ENCODE measurements around the gene UBAC1.

UBAC1 gene

DNA sequence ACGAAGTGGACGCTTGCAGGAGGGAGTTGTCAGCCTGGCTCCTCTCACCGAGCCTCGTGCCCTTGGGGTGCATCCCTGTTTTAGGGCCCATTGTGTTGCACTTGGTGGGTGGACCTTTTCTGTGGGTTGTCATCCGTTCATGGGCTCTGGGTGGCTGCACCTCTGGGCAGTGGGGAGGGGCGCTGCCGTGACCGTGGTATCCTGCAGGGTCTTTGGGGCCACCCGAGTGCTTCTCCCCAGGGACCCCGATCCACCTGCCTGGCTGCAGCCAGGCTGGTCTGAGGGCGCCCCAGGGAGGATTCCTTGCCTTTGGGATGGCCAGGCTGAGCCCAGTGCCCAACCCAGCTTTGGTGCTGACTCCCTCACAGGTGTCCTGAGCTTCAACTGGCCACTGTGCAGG is 41.0 kb upstream of the UBAC1 start:
- Histone ChIP-seq H3K79me2 (ENCODE audit: insufficient read depth, low read depth) (no peaks in the 10 kb centered on the region), H3K4me1 (ENCODE audit: low read depth, poor library complexity, severe bottlenecking) (no peaks in the 10 kb centered on the region), H2AFZ (ENCODE audit: low read depth) (no peak overlapping the region), H3K4me3 (IDR thresholded peaks at IDR 0.05; ENCODE audit: insufficient read depth, low read depth, low read length) (no peak overlapping the region), H3K36me3 (ENCODE audit: insufficient read depth) (no peaks in the 10 kb centered on the region), H3K9ac (no peak overlapping the region), H4K20me1 (ENCODE audit: insufficient read depth) (no peaks in the 10 kb centered on the region), H3K4me2 (no peak overlapping the region), H3K27me3 (ENCODE audit: insufficient read depth, low read depth) (peaks cover 73% of the 10 kb centered on the region), H3K27ac (no peak overlapping the region)
- TF ChIP-seq CTCF (conservative IDR thresholded peaks at IDR 0.05; ENCODE audit: low read depth, low read length): no peak

- Histone ChIP-seq H4K20me1 (ENCODE audit: insufficient read depth) (no peaks in the 10 kb centered on the region), H3K9ac (no peak overlapping the region), H3K79me2 (ENCODE audit: insufficient read depth, low read depth) (no peaks in the 10 kb centered on the region), H3K36me3 (ENCODE audit: insufficient read depth) (no peaks in the 10 kb centered on the region), H3K4me1 (ENCODE audit: low read depth, poor library complexity, severe bottlenecking) (no peaks in the 10 kb centered on the region), H3K27ac (no peak overlapping the region), H3K27me3 (ENCODE audit: insufficient read depth, low read depth) (peaks cover 73% of the 10 kb centered on the region), H3K4me2 (no peak overlapping the region), H2AFZ (ENCODE audit: low read depth) (no peak overlapping the region), H3K4me3 (IDR thresholded peaks at IDR 0.05; ENCODE audit: insufficient read depth, low read depth, low read length) (no peak overlapping the region)
- no peak for TF ChIP-seq CTCF (conservative IDR thresholded peaks at IDR 0.05; ENCODE audit: low read depth, low read length)
Observed at GRCh38 chr9:136001231-136001630, 40.1 kb upstream of the UBAC1 start.

DNA sequence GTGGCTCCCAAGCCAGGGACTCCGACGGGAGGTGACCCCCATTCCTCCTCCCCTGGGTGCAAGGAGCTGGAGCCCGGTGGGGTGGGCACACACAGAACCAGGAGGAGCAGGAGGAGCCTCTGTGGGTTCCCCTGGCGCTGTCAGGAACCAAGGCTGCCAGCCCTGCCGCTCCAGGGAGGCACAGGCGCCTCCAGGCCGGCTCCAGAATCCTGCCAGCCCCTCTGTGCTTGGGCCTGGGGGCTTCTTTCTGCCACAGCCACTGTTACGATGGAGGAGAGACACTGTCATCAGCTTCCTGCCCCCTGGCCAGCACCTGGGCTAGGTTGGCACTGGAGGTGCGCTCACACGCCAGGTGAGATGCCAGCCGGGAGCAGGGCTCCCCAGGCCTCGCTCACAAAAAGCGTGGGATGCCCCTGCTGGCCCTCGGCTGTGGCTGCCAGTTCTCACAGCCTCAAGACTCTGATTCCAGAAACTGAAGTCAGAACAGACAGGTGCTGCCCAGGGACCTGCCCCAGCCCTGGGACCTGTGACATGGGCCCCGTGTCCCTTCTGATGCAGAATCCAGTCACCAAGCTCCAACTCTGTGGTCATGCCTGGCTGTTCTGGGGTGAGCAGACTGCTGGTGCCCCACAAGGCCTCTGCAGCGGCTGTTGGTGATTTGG is 37.4 kb upstream of the UBAC1 start:
- TF ChIP-seq CTCF (conservative IDR thresholded peaks at IDR 0.05; ENCODE audit: low read depth, low read length): no peak
- H3K79me2 ChIP-seq (ENCODE audit: insufficient read depth, low read depth): no peaks in the 10 kb centered on the region

GRCh38 chr9:135998016-135998380 is 36.8 kb upstream of the UBAC1 start:
- no peak overlapping the region for H2AFZ ChIP-seq (ENCODE audit: low read depth)
- H3K4me2 ChIP-seq: no peak overlapping the region
- no peaks in the 10 kb centered on the region for H3K79me2 ChIP-seq (ENCODE audit: insufficient read depth, low read depth)
- H3K9ac ChIP-seq: no peak overlapping the region
- H3K36me3 ChIP-seq (ENCODE audit: insufficient read depth): no peaks in the 10 kb centered on the region
- H3K4me1 ChIP-seq (ENCODE audit: low read depth, poor library complexity, severe bottlenecking): no peaks in the 10 kb centered on the region
- peaks cover 66% of the 10 kb centered on the region for H3K27me3 ChIP-seq (ENCODE audit: insufficient read depth, low read depth)
- H4K20me1 ChIP-seq (ENCODE audit: insufficient read depth): no peaks in the 10 kb centered on the region
- no peak overlapping the region for H3K4me3 ChIP-seq (IDR thresholded peaks at IDR 0.05; ENCODE audit: insufficient read depth, low read depth, low read length)
- no peak overlapping the region for H3K27ac ChIP-seq
- TF ChIP-seq CTCF (conservative IDR thresholded peaks at IDR 0.05; ENCODE audit: low read depth, low read length): no peak

More for the DNA sequence above, 37.4 kb upstream of the UBAC1 start:
- Histone ChIP-seq H3K9ac (no peak overlapping the region), H3K4me3 (IDR thresholded peaks at IDR 0.05; ENCODE audit: insufficient read depth, low read depth, low read length) (no peak overlapping the region), H3K4me2 (no peak overlapping the region), H3K36me3 (ENCODE audit: insufficient read depth) (no peaks in the 10 kb centered on the region), H2AFZ (ENCODE audit: low read depth) (no peak overlapping the region), H3K27me3 (ENCODE audit: insufficient read depth, low read depth) (peaks cover 66% of the 10 kb centered on the region), H3K4me1 (ENCODE audit: low read depth, poor library complexity, severe bottlenecking) (no peaks in the 10 kb centered on the region), H3K27ac (no peak overlapping the region), H4K20me1 (ENCODE audit: insufficient read depth) (no peaks in the 10 kb centered on the region)

Data from KMS-11 (cell line).